ENCODE measurements around the gene ADGRG7.
"Not testable (repeated sequence)": the region's sequence is repeated elsewhere in the genome, so short reads cannot be mapped to it uniquely, and the experiment has no call there.

ADGRG7 gene

DNA sequence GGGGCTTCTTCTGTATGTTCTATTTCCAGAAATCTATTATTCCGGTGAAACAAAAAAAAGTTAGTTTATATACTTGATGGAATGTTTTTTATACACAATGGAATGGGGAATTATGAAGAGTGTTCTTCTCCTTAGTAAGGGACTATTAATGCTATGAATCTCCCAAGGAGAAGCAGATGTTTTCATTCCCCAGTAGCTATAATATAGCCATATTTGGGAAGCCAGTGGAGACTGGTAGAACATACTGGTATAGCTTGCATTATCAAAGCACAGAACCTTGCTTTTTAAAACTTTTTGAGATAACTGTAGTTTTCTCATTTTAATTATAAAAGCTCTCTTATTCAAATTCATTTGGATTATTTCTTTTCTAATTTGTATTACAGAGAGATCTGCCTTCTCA is 38.3 kb downstream of the ADGRG7 start:
- DNase-seq (ENCODE audit: low spot score) = no peak

- DNase-seq (ENCODE audit: low spot score) = peak; percentile 68
Measured at GRCh38 chr3:100650651-100651619, 41.5 kb downstream of the ADGRG7 start.

- no peak for DNase-seq (ENCODE audit: low spot score)
Measured at GRCh38 chr3:100653604-100654294, 44.3 kb downstream of the ADGRG7 start.

DNA sequence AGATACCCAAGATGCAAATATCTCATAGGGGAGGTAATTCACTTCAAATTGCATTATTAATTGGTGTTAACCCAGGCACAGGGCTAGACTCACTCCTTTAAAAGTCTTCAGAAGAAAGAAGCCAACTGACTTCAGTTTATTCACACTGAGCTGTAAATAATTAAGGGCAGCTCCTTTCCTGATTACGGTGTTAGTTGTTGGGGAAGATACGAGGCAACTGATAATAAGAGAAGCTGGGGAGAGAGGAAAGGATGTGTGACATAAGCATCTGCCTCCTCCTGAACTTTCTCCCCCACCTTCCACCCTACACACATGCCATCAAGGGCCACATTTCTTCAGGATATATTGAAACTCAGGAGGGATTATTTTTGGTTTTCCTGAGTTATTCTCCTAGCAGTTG is 47.5 kb downstream of the ADGRG7 start:
- DNase-seq (ENCODE audit: low spot score) = no peak

GRCh38 chr3:100661294-100661693 is 51.9 kb downstream of the ADGRG7 start:
- DNase-seq (ENCODE audit: low spot score) = not testable (repeated sequence)

GRCh38 chr3:100662113-100662823 is 52.9 kb downstream of the ADGRG7 start:
- DNase-seq (ENCODE audit: low spot score) = no peak

DNA sequence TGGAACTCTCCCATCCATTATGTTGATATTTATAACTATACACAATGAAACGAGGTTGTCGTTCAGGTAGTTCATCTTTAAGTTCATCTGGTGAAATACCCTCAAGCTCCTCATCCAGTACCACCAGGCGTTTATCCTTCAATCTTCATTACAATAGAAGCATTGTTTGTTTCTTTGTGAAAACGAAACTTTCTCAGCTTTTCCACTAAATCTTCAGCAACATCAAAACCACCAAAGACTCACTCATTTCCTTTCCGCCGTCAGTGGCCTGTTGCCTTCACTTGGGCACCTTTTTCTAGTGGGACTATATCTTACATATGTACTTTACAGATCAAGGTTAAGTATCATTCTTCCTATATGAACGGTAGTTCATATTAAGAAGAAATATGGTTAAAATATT is 55.8 kb downstream of the ADGRG7 start:
- DNase-seq (ENCODE audit: low spot score) = no peak

GRCh38 chr3:100666699-100667098 is 57.3 kb downstream of the ADGRG7 start:
- not testable (repeated sequence) for DNase-seq (ENCODE audit: low spot score)

DNA sequence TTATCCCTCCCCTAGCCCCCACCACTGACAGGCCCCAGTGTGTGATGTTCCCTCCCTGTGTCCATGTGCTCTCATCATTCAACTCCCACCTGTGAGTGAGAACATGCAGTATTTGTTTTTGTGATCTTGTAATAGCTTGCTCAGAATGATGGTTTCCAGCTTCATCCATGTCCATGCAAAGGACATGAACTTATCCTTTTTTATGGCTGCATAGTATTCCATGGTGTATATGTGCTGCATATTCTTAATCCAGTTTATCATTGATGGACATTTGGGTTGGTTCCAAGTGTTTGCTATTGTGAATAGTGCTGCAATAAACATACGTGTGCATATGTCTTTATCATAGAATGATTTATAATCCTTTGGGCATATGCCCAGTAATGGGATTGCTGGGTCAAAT is 57.9 kb downstream of the ADGRG7 start:
- not testable (repeated sequence) for DNase-seq (ENCODE audit: low spot score)

- not testable (repeated sequence) for DNase-seq (ENCODE audit: low spot score)
Measured at GRCh38 chr3:100670995-100671394, 61.6 kb downstream of the ADGRG7 start.

GRCh38 chr3:100681496-100681895 is 72.1 kb downstream of the ADGRG7 start:
- no peak for DNase-seq (ENCODE audit: low spot score)

DNA sequence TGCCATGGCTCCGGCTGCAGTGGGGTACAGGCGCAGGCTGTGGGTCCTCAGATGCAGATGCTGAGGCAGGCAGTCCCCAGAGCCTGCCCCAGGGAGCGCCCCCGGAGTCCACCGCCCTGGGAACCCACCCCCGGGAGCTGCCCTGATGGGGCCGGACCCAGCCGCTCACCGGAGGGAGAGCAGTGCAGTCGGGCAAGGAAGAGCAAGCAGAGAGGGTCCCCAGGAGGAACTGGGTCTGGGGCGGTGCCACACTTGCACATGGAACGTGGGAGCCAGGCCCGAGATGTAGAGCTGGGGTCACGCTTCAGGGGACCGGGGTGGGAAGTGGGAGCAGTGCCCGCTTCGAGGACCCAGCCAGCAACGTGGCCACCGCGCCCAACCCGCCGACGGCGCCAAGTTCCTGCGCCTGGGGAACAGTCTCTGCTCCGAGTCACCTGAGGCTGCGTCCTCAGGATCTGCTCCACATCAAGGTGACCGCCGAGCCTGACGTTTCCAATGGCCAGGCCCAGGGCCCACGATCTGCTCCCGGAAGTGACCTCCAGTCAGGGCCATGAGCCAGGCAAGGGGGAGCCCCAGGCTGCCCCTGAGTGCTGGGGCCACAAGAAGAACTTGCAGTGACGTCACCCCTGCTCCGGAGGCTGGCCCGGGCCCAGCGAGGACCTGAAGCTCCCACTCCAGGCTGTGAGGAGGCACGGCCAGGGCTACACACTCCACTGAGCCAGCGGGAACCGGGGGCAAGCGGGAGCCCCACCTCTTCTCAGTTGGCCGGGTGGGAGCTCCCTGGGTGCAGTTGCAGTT is 72.9 kb downstream of the ADGRG7 start:
- no peak for DNase-seq (ENCODE audit: low spot score)

DNA sequence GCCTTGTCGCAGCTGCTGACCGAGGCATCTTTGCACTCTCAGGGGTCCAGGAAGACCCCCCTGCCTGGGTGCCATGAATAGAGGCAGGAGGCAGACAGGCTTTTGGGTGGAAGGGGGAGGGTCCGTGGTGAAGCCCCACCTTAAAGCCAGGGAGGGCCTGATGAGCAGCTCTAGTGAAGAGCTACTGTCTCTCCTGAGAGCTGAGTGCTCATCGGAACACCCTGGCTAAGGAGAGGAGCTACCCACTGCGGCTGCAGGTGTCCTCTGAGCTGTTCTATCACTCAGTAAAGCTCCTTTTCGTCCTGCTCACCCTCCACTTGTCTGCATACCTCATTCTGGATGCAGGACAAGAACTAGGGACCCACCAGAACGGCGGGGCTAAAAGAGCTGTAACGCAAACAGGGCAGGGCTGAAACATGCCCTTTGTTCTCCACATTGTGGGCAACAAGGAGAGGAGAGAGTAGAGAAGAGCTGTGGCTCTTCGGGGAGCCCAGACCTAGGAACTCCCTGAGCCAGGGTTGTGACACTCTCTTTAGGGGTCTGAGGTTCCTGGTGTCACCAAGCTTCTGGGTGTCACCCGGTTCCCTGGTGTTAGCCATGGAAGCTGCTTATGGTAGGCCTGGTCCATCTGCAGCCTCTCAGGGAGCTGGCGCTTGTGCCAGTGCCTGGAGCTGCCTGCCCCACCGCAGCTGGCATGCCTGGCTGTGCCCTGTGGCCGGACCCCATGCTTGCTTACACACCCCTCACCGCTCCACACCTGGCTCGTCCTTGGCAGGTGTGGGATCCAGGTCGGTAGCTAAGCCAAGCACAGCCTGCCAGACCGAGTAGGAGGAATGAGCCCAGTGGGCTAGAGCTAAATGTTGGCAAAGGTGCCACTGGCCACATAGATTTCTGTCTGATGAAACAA is 73.7 kb downstream of the ADGRG7 start:
- no peak for DNase-seq (ENCODE audit: low spot score)

DNA sequence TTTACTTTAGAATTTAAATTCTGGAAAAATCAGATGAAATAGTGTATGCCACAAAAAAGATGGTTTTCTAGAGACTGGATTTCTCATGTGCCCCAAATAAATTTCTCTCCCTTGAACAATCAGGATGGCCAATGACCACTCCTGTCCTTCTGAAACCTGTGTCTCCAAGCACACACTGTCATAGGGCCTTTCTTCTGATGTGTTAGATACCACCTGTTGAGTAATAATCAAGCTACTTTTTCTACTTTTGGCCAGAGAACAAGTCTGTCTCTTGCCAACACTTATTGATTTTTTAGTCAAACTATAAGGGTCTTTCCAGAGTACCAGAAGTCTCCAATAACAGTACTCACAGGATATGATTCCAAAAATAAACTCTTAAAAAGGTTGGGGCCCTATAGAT is 83.8 kb downstream of the ADGRG7 start:
- no peak for DNase-seq (ENCODE audit: low spot score)

DNA sequence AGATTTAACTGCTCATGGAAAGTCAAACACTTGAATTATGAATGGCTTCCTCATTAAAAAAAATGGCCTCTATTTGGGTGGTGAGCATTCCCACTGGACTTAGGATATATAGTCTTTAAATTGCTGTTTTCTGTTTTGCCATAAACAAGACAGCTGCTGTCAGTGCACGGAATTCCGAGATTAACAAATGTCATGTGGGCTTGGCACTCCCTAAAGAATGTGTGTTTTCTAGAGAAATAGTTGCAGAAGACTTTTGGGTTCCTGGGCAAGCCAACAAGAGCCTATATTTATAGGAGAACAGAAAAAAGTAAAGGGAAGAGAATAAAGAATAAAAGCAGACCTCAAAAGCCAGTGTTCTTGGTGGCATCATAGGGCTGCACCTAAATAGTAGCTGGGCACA is 86.3 kb downstream of the ADGRG7 start:
- DNase-seq (ENCODE audit: low spot score) = no peak

DNA sequence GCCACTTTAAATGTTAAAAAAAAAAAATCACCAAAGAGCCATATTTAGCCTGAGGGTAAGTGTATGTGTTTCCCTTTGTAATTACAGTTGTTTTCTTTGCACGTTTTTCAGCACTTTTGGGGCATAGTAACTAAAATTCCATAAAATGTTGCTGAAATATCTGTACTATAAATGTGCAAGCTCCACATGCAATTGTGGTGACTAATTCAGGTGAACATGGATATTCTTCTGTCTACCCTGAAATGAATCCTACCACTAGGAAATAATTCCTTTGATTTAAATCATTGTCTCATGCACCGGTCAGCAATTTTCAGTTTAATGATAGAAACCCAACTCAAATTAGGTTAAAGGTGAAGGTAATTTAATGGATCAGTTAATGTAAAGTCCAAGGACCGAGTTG is 86.8 kb downstream of the ADGRG7 start:
- no peak for DNase-seq (ENCODE audit: low spot score)

DNA sequence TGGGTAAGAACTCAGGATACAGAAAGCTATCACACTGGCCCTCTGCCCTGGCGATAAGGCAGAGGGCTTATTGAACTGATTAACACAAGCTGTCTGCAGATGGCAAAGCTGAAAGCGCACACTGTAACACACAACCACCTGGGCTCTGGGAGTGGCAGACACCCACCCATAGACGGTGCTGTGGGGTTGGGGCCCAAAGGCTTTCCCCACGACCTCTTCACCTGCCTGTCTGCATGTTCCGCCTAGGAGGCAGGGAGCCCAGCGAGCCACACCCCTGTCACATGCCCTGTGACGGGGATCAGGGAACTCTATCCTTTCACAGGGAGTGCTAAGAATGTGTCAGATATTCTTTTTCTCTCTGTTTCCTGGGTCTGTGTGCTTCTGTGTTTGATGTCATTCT is 87.8 kb downstream of the ADGRG7 start:
- no peak for DNase-seq (ENCODE audit: low spot score)

GRCh38 chr3:100697723-100698285 is 88.4 kb downstream of the ADGRG7 start:
- no peak for DNase-seq (ENCODE audit: low spot score)

DNA sequence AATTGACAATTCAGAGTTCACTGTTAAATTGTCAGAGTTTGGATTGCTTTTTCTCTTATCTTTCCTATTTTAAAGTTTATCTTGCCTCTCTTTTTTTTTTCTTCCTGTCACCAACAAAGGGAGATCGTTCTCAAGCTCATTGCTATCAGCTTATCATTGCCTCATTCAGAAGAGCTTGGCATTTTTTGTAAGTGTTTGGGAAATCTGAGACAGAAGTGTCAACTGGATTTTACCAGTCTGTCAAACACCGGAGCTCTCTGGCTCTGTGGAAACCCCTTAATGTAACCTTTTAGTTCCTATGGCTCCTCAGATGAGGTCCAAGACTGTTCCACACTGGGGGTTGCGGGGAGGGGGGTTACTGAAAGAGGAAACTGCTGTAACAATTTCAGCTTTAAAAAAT is 89.3 kb downstream of the ADGRG7 start:
- no peak for DNase-seq (ENCODE audit: low spot score)

DNA sequence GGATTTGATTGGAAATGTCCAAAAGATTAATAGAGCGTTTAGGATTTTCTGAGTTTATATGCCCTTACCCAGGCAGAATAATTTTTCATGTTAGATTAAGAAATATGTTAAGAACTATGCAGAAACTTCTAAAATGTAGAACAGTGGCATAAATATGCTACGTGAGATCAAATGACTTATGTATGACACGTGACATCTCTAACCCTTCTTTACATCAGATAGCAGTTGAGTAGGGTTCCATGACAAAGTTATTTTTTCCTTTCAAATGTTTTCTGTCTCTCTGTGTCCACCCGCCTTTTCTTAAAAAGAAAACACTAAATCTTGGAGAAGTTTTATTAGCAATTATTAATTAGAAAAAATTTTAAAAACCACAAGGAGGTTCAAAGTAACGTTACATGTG is 91.3 kb downstream of the ADGRG7 start:
- no peak for DNase-seq (ENCODE audit: low spot score)
